K562 (cell line): ENCODE data around the gene CHEK2. TPM values are rescaled to one million over a fixed set of nuclear protein-coding genes. Genes with fewer than 3 reads are reported as not detected.

Source experiments
- BRCA1 ChIP-seq, 2 experiments: fragments of 450-650 bp in 1 of 2; sonication (generic) in 1 of 2; formaldehyde crosslinking in 1 of 2; IDR thresholded peaks; 2 replicates each; pipeline versions ENCODE4 v1.5.0 to v1.6.1; 2017 to 2020; ENCODE audit warnings: mild to moderate bottlenecking in 1 of 2, missing genetic modification reagents in 1 of 2
- CREM ChIP-seq: IDR thresholded peaks from 2 replicates; pipeline ENCODE4 v1.6.1; 2014; ENCODE audit warnings: antibody characterized with exemption, low read depth
- EP400 ChIP-seq: fragments of 450-650 bp; IDR thresholded peaks from 2 replicates; pipeline ENCODE4 v1.6.1; 2017; ENCODE audit warnings: antibody characterized with exemption, mild to moderate bottlenecking, moderate library complexity
- GABPA ChIP-seq: fragments of 200-800 bp; sonication (Bioruptor generic); conservative IDR thresholded peaks from 2 replicates; pipeline ENCODE4 v1.6.1; 2016; ENCODE audit warnings: low read depth, missing genetic modification characterization, missing compliant biosample characterization
- HNRNPK ChIP-seq: fragments of 200-400 bp; formaldehyde crosslinking; IDR thresholded peaks from one replicate; pipeline ENCODE4 v1.6.1; 2018; ENCODE audit warnings: mild to moderate bottlenecking, low read depth, low read length; ENCODE audit not compliant: poor library complexity, severe bottlenecking
- MEIS2 ChIP-seq: fragments of 450-650 bp; IDR thresholded peaks from 2 replicates; pipeline ENCODE4 v1.6.1; 2014; ENCODE audit warnings: mild to moderate bottlenecking; ENCODE audit not compliant: partially characterized antibody
- MYNN ChIP-seq, 2 experiments: sonication (generic); formaldehyde crosslinking in 1 of 2; IDR thresholded peaks; 2 replicates each; pipeline versions ENCODE4 v1.5.0 to v1.6.1; 2016 to 2020; ENCODE audit warnings: antibody characterized with exemption in 1 of 2, missing genetic modification reagents in 1 of 2
- NR0B1 ChIP-seq: fragments of 450-650 bp; IDR thresholded peaks from one replicate; pipeline ENCODE4 v1.6.1; 2018; ENCODE audit warnings: mild to moderate bottlenecking, moderate library complexity; ENCODE audit not compliant: partially characterized antibody
- PHB2 ChIP-seq: fragments of 450-650 bp; IDR thresholded peaks from 2 replicates; pipeline ENCODE4 v1.6.1; 2017; ENCODE audit warnings: low read depth
- PHF8 ChIP-seq: fragments of 200-600 bp; sonication (generic); IDR thresholded peaks from 2 replicates; pipeline ENCODE4 v1.6.1; 2012; ENCODE audit warnings: mixed run types, mild to moderate bottlenecking, inconsistent platforms, low read length, moderate library complexity, borderline replicate concordance
- POLR2A ChIP-seq: fragments of 450-650 bp; conservative IDR thresholded peaks from 2 replicates; pipeline ENCODE4 v1.6.1; 2016
- POLR2G ChIP-seq: fragments of 200-400 bp; formaldehyde crosslinking; IDR thresholded peaks from 2 replicates; pipeline ENCODE4 v1.6.1; 2017; ENCODE audit warnings: low read depth, mild to moderate bottlenecking, antibody characterized with exemption, low read length, moderate library complexity
- PPARD ChIP-seq: fragments of 250-450 bp; sonication (Bioruptor Pico); IDR thresholded peaks from 2 replicates; pipeline ENCODE4 v1.8.0; 2022; ENCODE audit warnings: inconsistent platforms, mild to moderate bottlenecking, moderate library complexity
- SMAD3 ChIP-seq: fragments of 450-650 bp; formaldehyde crosslinking; conservative IDR thresholded peaks from 2 replicates; pipeline ENCODE4 v1.4.0; 2020; ENCODE audit warnings: mild to moderate bottlenecking
- SNRNP70 ChIP-seq: fragments of 200-400 bp; formaldehyde crosslinking; optimal IDR thresholded peaks from 2 replicates; pipeline ENCODE3; 2017; ENCODE audit warnings: low read depth, low read length
- TBL1XR1 ChIP-seq, 2 experiments: IDR thresholded peaks; 2 replicates each; pipeline ENCODE4 v1.6.1; 2012; ENCODE audit warnings: improper control_type of control experiment in 2 of 2, low read length in 2 of 2, mild to moderate bottlenecking in 1 of 2
- TSC22D4 ChIP-seq: fragments of 450-650 bp; IDR thresholded peaks from 2 replicates; pipeline ENCODE4 v1.6.1; 2016; ENCODE audit warnings: missing genetic modification characterization, missing biosample characterization, control low read depth
- UBTF ChIP-seq, 2 experiments: IDR thresholded peaks; 2 replicates each; pipeline ENCODE4 v1.6.1; 2012; ENCODE audit warnings: improper control_type of control experiment in 2 of 2, low read depth in 2 of 2, low read length in 2 of 2, borderline replicate concordance in 1 of 2
- YBX1 ChIP-seq: fragments of 450-650 bp; IDR thresholded peaks from 2 replicates; pipeline ENCODE4 v1.7.1; 2016; ENCODE audit warnings: mild to moderate bottlenecking
- ZBTB34 ChIP-seq: fragments of 250-450 bp; sonication (Bioruptor Pico); IDR thresholded peaks from 2 replicates; pipeline ENCODE4 v1.8.0; 2021; ENCODE audit warnings: mild to moderate bottlenecking, moderate library complexity
- ZFX ChIP-seq: sonication (generic); formaldehyde crosslinking; IDR thresholded peaks from 2 replicates; pipeline ENCODE4 v1.8.0; 2022; ENCODE audit warnings: mild to moderate bottlenecking, missing genetic modification reagents, moderate library complexity
- ZNF23 ChIP-seq: fragments of 250-450 bp; sonication (Bioruptor Pico); IDR thresholded peaks from 2 replicates; pipeline ENCODE4 v1.4.0; 2020; ENCODE audit warnings: mild to moderate bottlenecking
- ZNF354B ChIP-seq: fragments of 250-450 bp; sonication (Bioruptor Pico); IDR thresholded peaks from 2 replicates; pipeline ENCODE4 v1.4.0; 2020
- polyA plus RNA-seq, 8 experiments: library from polyadenylated mRNA; depleted of rRNA in 4 of 8; stranded (reverse) in 5 of 8; unstranded in 3 of 8; fragments of >200 nt; fragmentation: Nextera tagmentation in 2 of 8; fragmentation: Illumina TruSeq in 1 of 8; extraction: Ambion mirVana in 2 of 8; extraction: Trizol in 1 of 8; gene quantifications; 2 replicates each; pipeline versions ENCODE4 v1.2.1 to v1.2.3, GENCODE V29; 2011 to 2014; ENCODE audit warnings: inconsistent platforms in 1 of 8, missing spikeins in 1 of 8
- total RNA-seq, 7 experiments: library from RNA; depleted of rRNA in 6 of 7; stranded (reverse); fragments of >200 nt in 6 of 7; fragmentation: Illumina TruSeq in 2 of 7; extraction: Trizol in 2 of 7; gene quantifications; 2 replicates each; pipeline versions ENCODE4 v1.2.1 to v1.2.3, GENCODE V29; 2011 to 2021; ENCODE audit warnings: low replicate concordance in 1 of 7

The CHEK2 gene
- total and polyA plus RNA-seq, 9 of the 15 experiments (the other 6 are each of a cell fraction or from before 2014, with no cell fraction given): 28.7 to 102 (median 58.0) TPM

GRCh38 chr22:28772633-28773460, 31.2 kb upstream of the CHEK2 start, which contains the start of gene CCDC117 (continued):
- peak; percentile 91 for TF ChIP-seq CREM
- TF ChIP-seq POLR2A: peak; percentile 65
- TF ChIP-seq SNRNP70: no peak
- no peak for TF ChIP-seq HNRNPK
- peak in 1 of 2 experiments; percentile 77; a peak in 1 of 4 replicates for TF ChIP-seq UBTF (IDR thresholded peaks at IDR 0.05; ENCODE audit: borderline replicate concordance in 1 of 2, low read depth in 2 of 2, low read length in 2 of 2)
- no peak for TF ChIP-seq MYNN (IDR thresholded peaks at IDR 0.05)
- no peak for TF ChIP-seq MYNN (CRISPR knock-in tag; IDR thresholded peaks at IDR 0.05)
- TF ChIP-seq YBX1: no peak
- TF ChIP-seq PPARD (CRISPR knock-in tag): no peak
- peak; percentile 47; the same call in 1 of the 2 replicates for TF ChIP-seq EP400
- TF ChIP-seq PHB2: no peak
- no peak for TF ChIP-seq ZNF354B (CRISPR knock-in tag)
- TF ChIP-seq PHF8: peak; percentile 90; the same call in 1 of the 2 replicates
- TF ChIP-seq BRCA1 (IDR thresholded peaks at IDR 0.05): no peak
- TF ChIP-seq BRCA1 (CRISPR knock-in tag; IDR thresholded peaks at IDR 0.05): no peak
- peak; percentile 87 for TF ChIP-seq ZFX (CRISPR knock-in tag)
- TF ChIP-seq TBL1XR1 (IDR thresholded peaks at IDR 0.05; ENCODE audit: low read length in 2 of 2): no peak
- TF ChIP-seq TSC22D4 (tag): no peak
- peak; percentile 88 for TF ChIP-seq POLR2G
- TF ChIP-seq SMAD3: no peak
- no peak for TF ChIP-seq ZNF23
- no peak for TF ChIP-seq ZBTB34 (CRISPR knock-in tag)
- TF ChIP-seq NR0B1: no peak
- no peak for TF ChIP-seq MEIS2
- 0 out of 2 replicates have a peak, but pooled peaks have one; percentile 39 for TF ChIP-seq GABPA
